Neural cell (in vitro differentiated cells): ENCODE measurements around the gene LGALS1. TPM values are rescaled to one million over a fixed set of nuclear protein-coding genes. Genes with fewer than 3 reads are reported as not detected.

ENCODE experiments used
- H2AFZ ChIP-seq: fragments of 200-600, 300-800 bp; sonication (generic), shearing (Covaris generic); 2 replicates; pipeline ENCODE4 v1.6.0; 2014; ENCODE audit warnings: low read depth, mild to moderate bottlenecking, antibody characterized with exemption, low read length, moderate library complexity
- H3F3A ChIP-seq: fragments of 200-600 bp; shearing (Covaris generic); 2 replicates; pipeline ENCODE4 v1.6.1; 2016; ENCODE audit warnings: mild to moderate bottlenecking, moderate library complexity, mixed read lengths, antibody characterized with exemption, low read length; ENCODE audit not compliant: insufficient read depth, poor library complexity, severe bottlenecking
- H3K27ac ChIP-seq: fragments of 200-600, 300-800 bp; sonication (generic), shearing (Covaris generic); 2 replicates; pipeline ENCODE4 v1.5.1; 2014; ENCODE audit warnings: mild to moderate bottlenecking, low read length, moderate library complexity
- H3K27me3 ChIP-seq: fragments of 300-800, 200-600 bp; sonication (generic), shearing (Covaris generic); 2 replicates; pipeline ENCODE4 v1.6.0; 2014; ENCODE audit warnings: mild to moderate bottlenecking, low read depth, low read length, moderate library complexity; ENCODE audit not compliant: insufficient read depth
- H3K36me3 ChIP-seq: fragments of 300-800, 200-600 bp; sonication (generic), shearing (Covaris generic); 2 replicates; pipeline ENCODE4 v1.5.1; 2014; ENCODE audit warnings: mild to moderate bottlenecking, antibody characterized with exemption, low read length, moderate library complexity; ENCODE audit not compliant: insufficient read depth
- H3K4me2 ChIP-seq: fragments of 300-800, 200-600 bp; sonication (generic), shearing (Covaris generic); 2 replicates; pipeline ENCODE4 v1.6.0; 2014; ENCODE audit warnings: mild to moderate bottlenecking, low read length
- H3K4me3 ChIP-seq: fragments of 300-800, 200-600 bp; sonication (generic), shearing (Covaris generic); 2 replicates; pipeline ENCODE4 v1.5.1; 2014; ENCODE audit warnings: mild to moderate bottlenecking, low read length, moderate library complexity
- H3K79me2 ChIP-seq: fragments of 200-600 bp; shearing (Covaris generic); replicated peaks from 2 replicates; pipeline ENCODE4 v1.6.0; 2014; ENCODE audit warnings: mild to moderate bottlenecking, low read length, moderate library complexity; ENCODE audit not compliant: insufficient read depth
- H3K9ac ChIP-seq: fragments of 300-800, 200-600 bp; sonication (generic), shearing (Covaris generic); 2 replicates; pipeline ENCODE4 v1.6.1; 2016; ENCODE audit warnings: mild to moderate bottlenecking, low read length, mixed read lengths
- H3K9me2 ChIP-seq: fragments of 200-600 bp; shearing (Covaris generic); 2 replicates; pipeline ENCODE4 v1.6.1; 2016; ENCODE audit warnings: mild to moderate bottlenecking, low read length, mixed read lengths; ENCODE audit not compliant: insufficient read depth
- H3K9me3 ChIP-seq: fragments of 200-600, 300-800 bp; sonication (generic), shearing (Covaris generic); 2 replicates; pipeline ENCODE4 v1.6.1; 2016; ENCODE audit warnings: mild to moderate bottlenecking, mixed run types, low read length, moderate library complexity, mixed read lengths
- H4K20me1 ChIP-seq: fragments of 200-600 bp; shearing (Covaris generic); 2 replicates; pipeline ENCODE4 v1.6.1; 2016; ENCODE audit warnings: mild to moderate bottlenecking, mixed run types; ENCODE audit not compliant: insufficient read depth
- CTCF ChIP-seq: fragments of 450-650 bp; IDR thresholded peaks from 2 replicates; pipeline ENCODE4 v1.5.1; 2014; ENCODE audit warnings: antibody characterized with exemption, mild to moderate bottlenecking, moderate library complexity; ENCODE audit not compliant: poor library complexity, severe bottlenecking
- EP300 ChIP-seq: fragments of 450-650 bp; conservative IDR thresholded peaks from 2 replicates; pipeline ENCODE4 v1.6.1; 2014; ENCODE audit warnings: antibody characterized with exemption, mild to moderate bottlenecking, moderate library complexity; ENCODE audit not compliant: poor library complexity, severe bottlenecking
- EZH2 ChIP-seq: fragments of 200-600, 300-800 bp; shearing (Covaris generic), sonication (generic); IDR thresholded peaks from 2 replicates; pipeline ENCODE4 v1.6.1; 2014; ENCODE audit warnings: antibody characterized with exemption, low read length, borderline replicate concordance, mild to moderate bottlenecking; ENCODE audit not compliant: insufficient read depth, poor library complexity, severe bottlenecking
- MXI1 ChIP-seq: fragments of 450-650 bp; conservative IDR thresholded peaks from 2 replicates; pipeline ENCODE4 v1.6.1; 2014; ENCODE audit warnings: antibody characterized with exemption, mild to moderate bottlenecking; ENCODE audit not compliant: poor library complexity, severe bottlenecking
- POLR2AphosphoS5 ChIP-seq: IDR thresholded peaks from 2 replicates; pipeline ENCODE4 v1.6.1; 2012
- RAD21 ChIP-seq: fragments of 450-650 bp; conservative IDR thresholded peaks from 2 replicates; pipeline ENCODE4 v1.6.1; 2014; ENCODE audit warnings: antibody characterized with exemption, mild to moderate bottlenecking, moderate library complexity
- SMC3 ChIP-seq: fragments of 450-650 bp; conservative IDR thresholded peaks from 2 replicates; pipeline ENCODE4 v1.6.1; 2014; ENCODE audit warnings: antibody characterized with exemption, mild to moderate bottlenecking, moderate library complexity; ENCODE audit not compliant: poor library complexity
- TAF1 ChIP-seq: IDR thresholded peaks from 2 replicates; pipeline ENCODE4 v1.6.1; 2012; ENCODE audit warnings: low read depth
- polyA plus RNA-seq: library from polyadenylated mRNA; depleted of rRNA; stranded (reverse); fragments of >200 nt; gene quantifications from 2 replicates; pipeline ENCODE4 v1.2.3, GENCODE V29; 2014
- TF ChIP-seq, protein P1 (sequence below): IDR thresholded peaks from 2 replicates; pipeline ENCODE4 v1.6.1; 2012; ENCODE audit warnings: borderline replicate concordance

Gene LGALS1
- polyA plus RNA-seq, 1 donor from 2014 or later: not detected

DNA sequence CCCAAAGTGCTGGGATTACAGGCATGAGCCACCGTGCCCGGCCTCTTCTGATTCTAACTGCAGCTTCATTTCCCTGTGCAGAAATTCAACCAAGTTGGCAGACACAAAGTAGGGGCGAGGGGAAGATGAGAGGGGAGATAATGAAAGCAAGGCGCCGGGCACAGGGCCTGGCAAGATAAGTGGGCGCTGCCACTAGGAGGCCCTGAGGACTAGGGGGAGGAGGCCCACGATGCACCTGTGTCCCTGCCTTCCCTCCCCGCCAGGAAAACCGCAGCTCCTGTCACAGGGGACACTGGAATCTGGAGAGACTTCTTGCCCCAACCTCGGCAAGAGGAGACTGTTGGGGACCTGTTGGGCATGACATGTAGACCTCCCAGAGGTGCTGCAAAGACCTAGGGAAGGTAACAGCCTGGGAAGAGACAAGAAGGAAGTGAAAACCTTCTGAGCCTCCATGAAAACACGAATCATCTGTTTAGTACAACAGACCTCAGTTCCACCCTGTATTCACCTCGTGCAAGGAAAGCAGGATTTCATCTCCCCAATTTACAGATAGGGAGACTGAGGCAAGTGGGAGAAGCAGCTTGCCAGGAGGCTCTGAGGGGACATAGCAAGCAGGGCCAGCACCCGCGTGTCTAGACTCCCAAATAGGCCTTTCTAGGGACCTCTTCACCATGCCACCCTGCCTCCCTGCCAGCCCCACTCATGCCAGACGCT lies 3.1 kb upstream of the LGALS1 start:
- no peak overlapping the region for H2AFZ ChIP-seq
- H3K27ac ChIP-seq: no peak overlapping the region
- H3K27me3 ChIP-seq: no peaks in the 10 kb centered on the region
- H3K9ac ChIP-seq: no peak overlapping the region
- H3F3A ChIP-seq: no peaks in the 10 kb centered on the region
- H3K36me3 ChIP-seq: no peaks in the 10 kb centered on the region
- no peaks in the 10 kb centered on the region for H3K9me2 ChIP-seq
- TF ChIP-seq RAD21 (no peak), SMC3 (no peak), EZH2 (no peak), MXI1 (no peak), EP300 (no peak), CTCF (no peak), POLR2AphosphoS5 (no peak), TAF1 (no peak)
- TF ChIP-seq, protein P1, sequence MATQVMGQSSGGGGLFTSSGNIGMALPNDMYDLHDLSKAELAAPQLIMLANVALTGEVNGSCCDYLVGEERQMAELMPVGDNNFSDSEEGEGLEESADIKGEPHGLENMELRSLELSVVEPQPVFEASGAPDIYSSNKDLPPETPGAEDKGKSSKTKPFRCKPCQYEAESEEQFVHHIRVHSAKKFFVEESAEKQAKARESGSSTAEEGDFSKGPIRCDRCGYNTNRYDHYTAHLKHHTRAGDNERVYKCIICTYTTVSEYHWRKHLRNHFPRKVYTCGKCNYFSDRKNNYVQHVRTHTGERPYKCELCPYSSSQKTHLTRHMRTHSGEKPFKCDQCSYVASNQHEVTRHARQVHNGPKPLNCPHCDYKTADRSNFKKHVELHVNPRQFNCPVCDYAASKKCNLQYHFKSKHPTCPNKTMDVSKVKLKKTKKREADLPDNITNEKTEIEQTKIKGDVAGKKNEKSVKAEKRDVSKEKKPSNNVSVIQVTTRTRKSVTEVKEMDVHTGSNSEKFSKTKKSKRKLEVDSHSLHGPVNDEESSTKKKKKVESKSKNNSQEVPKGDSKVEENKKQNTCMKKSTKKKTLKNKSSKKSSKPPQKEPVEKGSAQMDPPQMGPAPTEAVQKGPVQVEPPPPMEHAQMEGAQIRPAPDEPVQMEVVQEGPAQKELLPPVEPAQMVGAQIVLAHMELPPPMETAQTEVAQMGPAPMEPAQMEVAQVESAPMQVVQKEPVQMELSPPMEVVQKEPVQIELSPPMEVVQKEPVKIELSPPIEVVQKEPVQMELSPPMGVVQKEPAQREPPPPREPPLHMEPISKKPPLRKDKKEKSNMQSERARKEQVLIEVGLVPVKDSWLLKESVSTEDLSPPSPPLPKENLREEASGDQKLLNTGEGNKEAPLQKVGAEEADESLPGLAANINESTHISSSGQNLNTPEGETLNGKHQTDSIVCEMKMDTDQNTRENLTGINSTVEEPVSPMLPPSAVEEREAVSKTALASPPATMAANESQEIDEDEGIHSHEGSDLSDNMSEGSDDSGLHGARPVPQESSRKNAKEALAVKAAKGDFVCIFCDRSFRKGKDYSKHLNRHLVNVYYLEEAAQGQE: no peak
- H4K20me1 ChIP-seq: no peaks in the 10 kb centered on the region
- H3K4me3 ChIP-seq: no peak overlapping the region
- H3K79me2 ChIP-seq: no peaks in the 10 kb centered on the region
- H3K4me2 ChIP-seq: no peak overlapping the region
- no peaks in the 10 kb centered on the region for H3K9me3 ChIP-seq

DNA sequence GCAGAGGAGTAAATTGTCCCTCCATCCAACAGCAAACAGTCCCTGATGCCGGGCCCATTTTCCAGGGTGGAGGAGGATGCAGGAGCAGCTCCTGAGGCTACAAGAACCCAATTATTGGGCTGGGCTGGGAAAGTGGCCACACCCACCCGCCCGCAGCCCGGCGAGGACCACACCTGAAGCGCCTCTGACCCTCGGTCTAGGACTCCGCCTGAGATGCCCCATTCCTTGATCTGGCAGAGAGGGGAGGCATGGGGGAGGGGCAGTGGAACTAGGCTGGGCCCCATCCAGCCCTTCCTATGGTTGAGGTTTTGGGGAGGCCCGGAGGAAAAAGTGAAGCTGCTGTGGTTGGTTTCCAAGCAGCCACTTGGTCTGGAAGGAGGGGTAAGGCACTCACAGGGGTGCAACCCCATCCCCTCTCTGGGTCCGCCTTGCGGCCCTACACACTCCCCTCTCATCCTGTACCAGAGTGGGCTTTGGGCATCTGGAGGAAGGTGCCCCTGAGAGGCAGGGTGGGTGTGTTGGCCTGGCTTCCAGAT lies 2.4 kb upstream of the LGALS1 start:
- no peak for TF ChIP-seq MXI1
- TF ChIP-seq CTCF: no peak
- no peak for TF ChIP-seq POLR2AphosphoS5
- no peak for TF ChIP-seq TAF1
- no peak for TF ChIP-seq EP300
- TF ChIP-seq, protein P1: no peak
- no peak for TF ChIP-seq EZH2
- TF ChIP-seq RAD21: no peak
- no peak for TF ChIP-seq SMC3
- no peak overlapping the region for H2AFZ ChIP-seq

More for the DNA sequence above, 2.4 kb upstream of the LGALS1 start:
- Histone ChIP-seq H3K4me3 (no peak overlapping the region), H4K20me1 (no peaks in the 10 kb centered on the region), H3K9ac (no peak overlapping the region), H3K9me3 (no peaks in the 10 kb centered on the region), H3K27me3 (no peaks in the 10 kb centered on the region), H3K36me3 (no peaks in the 10 kb centered on the region), H3K79me2 (no peaks in the 10 kb centered on the region), H3K27ac (no peak overlapping the region), H3K4me2 (no peak overlapping the region), H3K9me2 (no peaks in the 10 kb centered on the region), H3F3A (no peaks in the 10 kb centered on the region)
